ENCODE results near the gene ZNF699.
A peak's percentile ranks its signal among the peaks of the same experiment; 100 is the strongest.
"Not testable (repeated sequence)": the region's sequence is repeated elsewhere in the genome, so short reads cannot be mapped to it uniquely, and the experiment has no call there.

The ZNF699 gene

GRCh38 chr19:9295411-9295849, 14.2 kb downstream of the ZNF699 start:
- no peaks in the 10 kb centered on the region for H3K4me1 ChIP-seq (ENCODE audit: control insufficient read depth in 2 of 2, insufficient read depth in 2 of 2, low read length in 2 of 2)
- no peak overlapping the region for H3K9ac ChIP-seq (ENCODE audit: low read depth in 1 of 2, low read length in 2 of 2)
- no peaks in the 10 kb centered on the region for H3K27me3 ChIP-seq (ENCODE audit: control insufficient read depth in 2 of 2, insufficient read depth in 2 of 2, low read length in 2 of 2)
- peaks cover 43 to 55% of the 10 kb centered on the region in 2 donors for H3K9me3 ChIP-seq (ENCODE audit: control insufficient read depth in 2 of 2, low read length in 2 of 2)
- H3K4me3 ChIP-seq (ENCODE audit: low read length in 2 of 2) = peak overlapping the region in 1 of 2 donors; percentile 7
- H3K36me3 ChIP-seq (ENCODE audit: control insufficient read depth in 2 of 2, insufficient read depth in 2 of 2, low read length in 2 of 2) = peaks cover 28 to 40% of the 10 kb centered on the region in 2 donors
- H3K27ac ChIP-seq (ENCODE audit: low read depth in 2 of 2, low read length in 2 of 2) = no peak overlapping the region

DNA sequence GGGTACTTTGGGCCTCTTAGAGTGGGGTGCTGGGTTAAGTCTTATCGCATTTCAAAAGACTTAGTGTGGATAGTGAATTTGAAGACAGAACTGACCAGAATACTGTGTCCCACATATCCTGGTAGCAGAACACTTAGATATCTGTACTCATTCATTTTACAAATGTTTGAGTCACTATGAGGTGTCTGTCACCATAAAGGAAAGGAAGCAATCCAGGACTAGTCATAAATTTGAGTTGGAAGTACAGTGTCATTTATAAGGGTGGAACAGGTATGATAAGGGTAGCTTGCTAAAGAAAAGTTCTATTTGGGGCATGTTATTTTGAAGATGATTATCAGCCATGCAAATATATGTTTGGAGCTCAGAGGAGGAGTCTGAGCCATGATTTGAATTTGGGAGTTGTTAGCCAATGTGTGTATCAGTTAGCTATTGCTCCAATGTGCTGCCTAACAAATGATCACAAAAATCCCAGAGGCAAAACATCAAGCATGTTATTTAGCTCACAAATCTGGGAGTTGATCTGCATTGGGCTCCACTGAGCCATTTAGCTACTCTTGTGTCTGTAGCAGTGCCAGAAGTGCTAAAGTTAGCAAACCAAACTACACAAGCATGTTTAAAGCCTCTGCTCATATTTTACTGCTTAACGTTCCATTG, 20.3 kb downstream of the ZNF699 start:
- Histone ChIP-seq H3K4me3 (ENCODE audit: low read length in 2 of 2) (no peak overlapping the region), H3K9ac (ENCODE audit: low read depth in 1 of 2, low read length in 2 of 2) (no peak overlapping the region), H3K9me3 (ENCODE audit: control insufficient read depth in 2 of 2, low read length in 2 of 2) (peaks cover 12 to 29% of the 10 kb centered on the region in 2 donors), H3K4me1 (ENCODE audit: control insufficient read depth in 2 of 2, insufficient read depth in 2 of 2, low read length in 2 of 2) (no peaks in the 10 kb centered on the region), H3K27me3 (ENCODE audit: control insufficient read depth in 2 of 2, insufficient read depth in 2 of 2, low read length in 2 of 2) (no peaks in the 10 kb centered on the region), H3K27ac (ENCODE audit: low read depth in 2 of 2, low read length in 2 of 2) (no peak overlapping the region), H3K36me3 (ENCODE audit: control insufficient read depth in 2 of 2, insufficient read depth in 2 of 2, low read length in 2 of 2) (peaks cover 0 to 7% of the 10 kb centered on the region in 2 donors)

- H3K36me3 ChIP-seq (ENCODE audit: control insufficient read depth in 2 of 2, insufficient read depth in 2 of 2, low read length in 2 of 2); H3K27me3 ChIP-seq (ENCODE audit: control insufficient read depth in 2 of 2, insufficient read depth in 2 of 2, low read length in 2 of 2); H3K9me3 ChIP-seq (ENCODE audit: control insufficient read depth in 2 of 2, low read length in 2 of 2); H3K4me3 ChIP-seq (ENCODE audit: low read length in 2 of 2); H3K4me1 ChIP-seq (ENCODE audit: control insufficient read depth in 2 of 2, insufficient read depth in 2 of 2, low read length in 2 of 2); H3K9ac ChIP-seq (ENCODE audit: low read depth in 1 of 2, low read length in 2 of 2); H3K27ac ChIP-seq (ENCODE audit: low read depth in 2 of 2, low read length in 2 of 2): not testable (repeated sequence)
Observed at GRCh38 chr19:9283485-9283884, 26.2 kb downstream of the ZNF699 start.

- Histone ChIP-seq H3K36me3 (ENCODE audit: control insufficient read depth in 2 of 2, insufficient read depth in 2 of 2, low read length in 2 of 2) (no peaks in the 10 kb centered on the region), H3K4me1 (ENCODE audit: control insufficient read depth in 2 of 2, insufficient read depth in 2 of 2, low read length in 2 of 2) (no peaks in the 10 kb centered on the region), H3K9me3 (ENCODE audit: control insufficient read depth in 2 of 2, low read length in 2 of 2) (peaks cover 2 to 3% of the 10 kb centered on the region in 2 donors), H3K27me3 (ENCODE audit: control insufficient read depth in 2 of 2, insufficient read depth in 2 of 2, low read length in 2 of 2) (no peaks in the 10 kb centered on the region), H3K4me3 (ENCODE audit: low read length in 2 of 2) (no peak overlapping the region), H3K27ac (ENCODE audit: low read depth in 2 of 2, low read length in 2 of 2) (no peak overlapping the region), H3K9ac (ENCODE audit: low read depth in 1 of 2, low read length in 2 of 2) (no peak overlapping the region)
Observed at GRCh38 chr19:9251236-9251635, 58.4 kb downstream of the ZNF699 start.

GRCh38 chr19:9250630-9251029, 59.0 kb downstream of the ZNF699 start, which contains the start of gene OR7E24:
Gene OR7E24 (plus strand): TSS chr19:9250930. CDS start chr19:9251044, 114 bp downstream.
- no peaks in the 10 kb centered on the region for H3K9me3 ChIP-seq (ENCODE audit: control insufficient read depth in 2 of 2, low read length in 2 of 2)
- H3K4me3 ChIP-seq (ENCODE audit: low read length in 2 of 2) = no peak within 1 kb of the TSS
- no peaks in the 10 kb centered on the region for H3K27me3 ChIP-seq (ENCODE audit: control insufficient read depth in 2 of 2, insufficient read depth in 2 of 2, low read length in 2 of 2)
- no peaks in the 10 kb centered on the region for H3K4me1 ChIP-seq (ENCODE audit: control insufficient read depth in 2 of 2, insufficient read depth in 2 of 2, low read length in 2 of 2)
- no peak within 1 kb of the TSS for H3K27ac ChIP-seq (ENCODE audit: low read depth in 2 of 2, low read length in 2 of 2)
- no peak within 1 kb of the TSS for H3K9ac ChIP-seq (ENCODE audit: low read depth in 1 of 2, low read length in 2 of 2)
- H3K36me3 ChIP-seq (ENCODE audit: control insufficient read depth in 2 of 2, insufficient read depth in 2 of 2, low read length in 2 of 2) = no peaks in the 10 kb centered on the region

All from mucosa of rectum (tissue), 2 donors.